Stimulated activated naive CD8-positive, alpha-beta T cell treated with anti-CD3 and anti-CD28 coated beads, Interleukin-15, Interleukin-2, amounts not matched to agents 100 ng/mL and 50 ng/mL, for 24 hours (primary cell): Measurements from ENCODE around the gene FUNDC2.

Experiments used
- H3K27ac Mint-ChIP-seq: one replicate; pipeline ENCODE4 v1.8.0; 2021; ENCODE audit warnings: mild to moderate bottlenecking, mixed read lengths
- H3K27me3 Mint-ChIP-seq: one replicate; pipeline ENCODE4 v1.8.0; 2021; ENCODE audit warnings: mixed read lengths
- H3K36me3 Mint-ChIP-seq: one replicate; pipeline ENCODE4 v1.8.0; 2021; ENCODE audit warnings: low read depth, mixed read lengths
- H3K4me1 Mint-ChIP-seq: one replicate; pipeline ENCODE4 v1.8.0; 2021; ENCODE audit warnings: low read depth, mixed read lengths
- H3K4me3 Mint-ChIP-seq: one replicate; pipeline ENCODE4 v1.8.0; 2021; ENCODE audit warnings: mild to moderate bottlenecking, mixed read lengths
- H3K9me3 Mint-ChIP-seq: one replicate; pipeline ENCODE4 v1.8.0; 2021; ENCODE audit warnings: mixed read lengths

Gene FUNDC2

DNA sequence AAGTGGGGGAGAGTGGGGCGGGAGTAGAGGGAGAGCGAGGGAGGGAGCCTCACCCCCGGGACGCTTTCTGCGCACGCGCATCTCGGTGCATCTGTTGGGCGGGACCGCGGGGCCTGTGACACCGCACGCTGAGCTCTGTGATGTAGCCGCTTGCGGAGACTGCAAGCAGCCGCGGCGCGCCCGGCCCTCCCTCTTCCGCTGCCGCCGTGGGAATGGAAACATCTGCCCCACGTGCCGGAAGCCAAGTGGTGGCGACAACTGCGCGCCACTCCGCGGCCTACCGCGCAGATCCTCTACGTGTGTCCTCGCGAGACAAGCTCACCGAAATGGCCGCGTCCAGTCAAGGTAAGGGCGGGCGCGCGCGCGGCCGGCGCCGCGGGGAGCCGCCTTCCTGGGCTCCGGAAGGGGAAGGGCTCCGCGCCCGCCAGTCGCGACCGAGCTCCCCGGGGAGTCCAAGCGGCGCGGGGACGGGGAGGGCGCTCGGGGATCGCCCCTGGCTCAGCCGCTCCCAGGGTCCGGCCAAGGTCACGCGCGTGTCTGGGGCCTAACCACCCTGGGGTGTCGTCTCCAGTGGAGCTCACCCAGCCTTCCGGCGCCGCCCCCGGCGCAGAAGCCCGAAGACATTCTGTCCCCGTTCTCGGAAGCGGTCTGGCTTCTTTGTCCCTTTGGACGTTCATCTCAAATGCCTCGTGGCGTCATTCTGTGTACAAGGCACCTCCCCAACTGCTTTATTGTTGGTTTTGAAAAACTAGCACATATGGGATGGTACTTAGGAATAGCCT, at the start of gene FUNDC2:
Gene FUNDC2, plus strand, starts transcription at position 118 of the 782 bp plus-strand sequence. Its CDS starts 95 bp downstream, at position 213.
- Mint-ChIP-seq H3K4me1 (peaks cover 38% of the 10 kb centered on the region), H3K4me3 (peak within 1 kb of the TSS; percentile 89), H3K27ac (peak within 1 kb of the TSS; percentile 91), H3K9me3 (no peaks in the 10 kb centered on the region), H3K36me3 (no peaks in the 10 kb centered on the region), H3K27me3 (no peaks in the 10 kb centered on the region)

- Mint-ChIP-seq H3K36me3 (no peaks in the 10 kb centered on the region), H3K27me3 (no peaks in the 10 kb centered on the region), H3K27ac (no peak overlapping the region), H3K4me3 (no peak overlapping the region), H3K4me1 (no peaks in the 10 kb centered on the region), H3K9me3 (no peaks in the 10 kb centered on the region)
Measured at GRCh38 chrX:154979629-154980028, 47.0 kb upstream of the FUNDC2 start.

DNA sequence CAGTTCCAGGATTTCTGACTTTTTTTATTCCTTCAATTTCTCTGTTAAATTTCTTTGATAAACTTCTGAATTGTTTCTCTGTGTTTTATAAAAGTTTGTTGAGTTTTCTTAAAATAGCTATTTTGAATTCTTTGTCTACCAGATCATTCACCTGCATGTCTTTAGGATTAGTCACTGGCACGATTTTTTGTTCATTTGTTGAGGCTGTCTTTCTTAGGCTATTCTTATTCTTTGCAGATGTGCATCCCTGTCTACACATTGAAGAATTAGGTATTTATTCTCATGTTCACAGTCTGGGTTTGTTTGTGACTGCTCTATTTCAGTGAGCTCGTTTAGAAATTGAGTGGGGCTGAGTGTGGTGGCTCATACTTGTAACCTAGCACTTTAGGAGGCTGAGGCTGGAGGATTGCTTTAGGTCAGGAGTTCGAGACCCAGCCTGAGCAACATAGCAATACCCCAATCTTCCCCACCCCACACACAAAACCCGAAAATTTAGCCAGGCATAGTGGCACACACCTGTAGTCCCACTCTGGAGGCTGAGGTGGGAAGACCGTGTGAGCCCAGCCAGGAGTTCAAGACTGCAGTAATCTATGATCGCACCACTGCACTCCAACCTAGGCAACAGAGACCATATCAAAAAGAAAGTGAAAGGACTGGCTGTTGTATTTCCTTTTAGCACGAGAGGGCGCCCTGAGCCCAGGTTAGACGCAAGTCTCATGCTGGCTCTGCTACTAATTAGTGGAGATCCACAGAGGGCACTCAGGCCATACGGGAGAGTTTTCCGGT, 46.1 kb upstream of the FUNDC2 start:
- Mint-ChIP-seq H3K4me3 (peak overlapping the region; percentile 74), H3K36me3 (no peaks in the 10 kb centered on the region), H3K27ac (peak overlapping the region; percentile 49), H3K4me1 (no peaks in the 10 kb centered on the region), H3K27me3 (no peaks in the 10 kb centered on the region), H3K9me3 (no peaks in the 10 kb centered on the region)

- Mint-ChIP-seq H3K36me3 (no peaks in the 10 kb centered on the region), H3K4me3 (no peak overlapping the region), H3K27ac (peak overlapping the region; percentile 51), H3K27me3 (no peaks in the 10 kb centered on the region), H3K4me1 (no peaks in the 10 kb centered on the region), H3K9me3 (no peaks in the 10 kb centered on the region)
Measured at GRCh38 chrX:154981116-154981411, 45.6 kb upstream of the FUNDC2 start.

- H3K27me3 Mint-ChIP-seq: no peaks in the 10 kb centered on the region
- no peaks in the 10 kb centered on the region for H3K36me3 Mint-ChIP-seq
- peaks cover 21% of the 10 kb centered on the region for H3K4me1 Mint-ChIP-seq
Measured at GRCh38 chrX:154986826-154987575, 39.6 kb upstream of the FUNDC2 start.

DNA sequence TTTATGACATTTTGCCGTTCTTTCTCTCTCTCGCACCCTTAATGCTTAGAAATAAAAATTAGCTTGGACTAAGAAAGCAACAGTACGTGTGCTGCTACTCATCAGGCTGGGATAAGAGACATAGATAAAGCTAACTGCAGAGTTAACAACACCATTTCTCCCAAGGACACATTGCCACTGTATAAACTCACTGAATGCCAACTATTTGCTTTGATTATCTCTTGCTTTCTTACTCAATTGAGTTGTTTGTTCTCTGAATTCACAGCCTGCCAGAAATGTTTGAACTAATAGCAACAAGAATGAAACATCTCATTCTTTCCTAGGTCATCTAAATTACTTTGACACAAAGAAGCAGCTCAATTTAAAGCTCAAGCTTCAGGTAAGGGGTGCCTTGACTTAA, 38.7 kb upstream of the FUNDC2 start:
- Mint-ChIP-seq H3K27ac (no peak overlapping the region), H3K36me3 (no peaks in the 10 kb centered on the region), H3K9me3 (no peaks in the 10 kb centered on the region), H3K27me3 (no peaks in the 10 kb centered on the region), H3K4me1 (peaks cover 22% of the 10 kb centered on the region), H3K4me3 (no peak overlapping the region)

More at GRCh38 chrX:154986826-154987575, 39.6 kb upstream of the FUNDC2 start:
- Mint-ChIP-seq H3K27ac (no peak overlapping the region), H3K4me3 (no peak overlapping the region), H3K9me3 (no peaks in the 10 kb centered on the region)

DNA sequence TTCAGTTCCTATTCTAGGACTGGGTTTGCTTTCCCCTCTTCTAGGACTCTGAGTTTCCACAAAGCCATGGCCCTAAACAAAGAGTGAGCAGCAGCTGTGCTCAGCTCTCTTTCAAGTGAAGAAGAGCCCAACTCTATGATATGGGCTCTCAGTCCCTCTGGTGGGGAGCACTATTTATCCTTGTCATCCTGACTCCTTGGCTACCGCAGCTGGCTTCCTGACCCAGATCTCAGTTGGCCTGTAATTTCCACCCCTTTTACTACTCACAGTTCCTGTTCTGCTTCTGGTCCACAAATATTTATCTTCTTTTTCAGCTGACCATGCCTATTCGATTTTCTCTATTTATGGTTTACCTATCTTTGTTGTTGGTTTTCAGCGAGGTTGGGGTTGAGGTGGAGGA, 37.9 kb upstream of the FUNDC2 start:
- no peaks in the 10 kb centered on the region for H3K27me3 Mint-ChIP-seq
- no peak overlapping the region for H3K4me3 Mint-ChIP-seq
- no peaks in the 10 kb centered on the region for H3K9me3 Mint-ChIP-seq
- no peak overlapping the region for H3K27ac Mint-ChIP-seq
- no peaks in the 10 kb centered on the region for H3K36me3 Mint-ChIP-seq
- H3K4me1 Mint-ChIP-seq: peaks cover 22% of the 10 kb centered on the region

DNA sequence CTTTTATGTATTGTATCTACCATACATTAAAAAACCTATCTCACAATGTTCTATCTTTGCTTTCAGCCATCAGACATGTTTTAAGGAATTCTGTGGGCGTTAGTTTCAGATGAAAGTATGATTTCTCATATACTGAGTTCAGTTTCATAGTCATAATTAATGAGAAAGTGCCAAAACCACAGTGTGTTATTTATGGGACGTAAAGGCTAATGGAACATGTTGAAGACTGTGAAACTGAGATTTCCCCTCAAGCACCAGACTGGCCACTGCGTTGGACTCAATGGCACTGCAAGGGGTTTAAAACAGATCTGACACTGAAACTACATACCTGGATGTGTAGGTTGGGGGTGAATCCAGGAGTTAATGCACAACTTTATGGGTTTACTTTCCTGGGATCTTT, 36.1 kb upstream of the FUNDC2 start:
- Mint-ChIP-seq H3K27ac (peak overlapping the region; percentile 70), H3K36me3 (no peaks in the 10 kb centered on the region), H3K9me3 (no peaks in the 10 kb centered on the region), H3K4me1 (peaks cover 22% of the 10 kb centered on the region), H3K27me3 (no peaks in the 10 kb centered on the region), H3K4me3 (no peak overlapping the region)

GRCh38 chrX:154991039-154991438, 35.6 kb upstream of the FUNDC2 start:
- Mint-ChIP-seq H3K27ac (peak overlapping the region; percentile 70), H3K36me3 (no peaks in the 10 kb centered on the region), H3K4me3 (no peak overlapping the region), H3K27me3 (no peaks in the 10 kb centered on the region), H3K9me3 (no peaks in the 10 kb centered on the region), H3K4me1 (peaks cover 22% of the 10 kb centered on the region)

GRCh38 chrX:154991476-154991875, 35.2 kb upstream of the FUNDC2 start:
- Mint-ChIP-seq H3K4me1 (peaks cover 22% of the 10 kb centered on the region), H3K27me3 (no peaks in the 10 kb centered on the region), H3K4me3 (peak overlapping the region; percentile 23), H3K9me3 (no peaks in the 10 kb centered on the region), H3K36me3 (no peaks in the 10 kb centered on the region), H3K27ac (peak overlapping the region; percentile 70)

GRCh38 chrX:154998204-154998880, 28.3 kb upstream of the FUNDC2 start:
- H3K9me3 Mint-ChIP-seq: no peaks in the 10 kb centered on the region
- no peak overlapping the region for H3K4me3 Mint-ChIP-seq
- H3K36me3 Mint-ChIP-seq: no peaks in the 10 kb centered on the region

DNA sequence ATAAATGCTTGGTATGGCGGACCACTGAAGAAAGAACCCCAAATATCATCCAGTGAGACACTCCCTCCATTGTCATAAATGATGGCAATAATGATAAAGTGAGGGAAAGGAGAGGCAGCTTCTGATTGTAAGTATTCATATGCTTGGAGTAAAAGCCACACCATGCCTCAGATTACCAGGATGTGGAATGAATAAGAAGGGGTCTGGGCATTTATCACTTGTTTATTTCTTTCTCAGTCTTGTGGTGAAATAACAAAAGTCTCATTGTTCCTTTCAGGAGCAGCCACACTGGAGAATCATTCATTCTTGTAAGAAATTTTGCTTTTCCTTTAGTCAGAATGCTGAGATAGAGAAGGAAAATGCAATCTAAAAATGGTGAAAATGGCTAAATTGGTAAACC, 25.8 kb upstream of the FUNDC2 start:
- no peaks in the 10 kb centered on the region for H3K36me3 Mint-ChIP-seq
- peaks cover 3% of the 10 kb centered on the region for H3K4me1 Mint-ChIP-seq
- peaks cover 4% of the 10 kb centered on the region for H3K27me3 Mint-ChIP-seq
- H3K27ac Mint-ChIP-seq: no peak overlapping the region
- H3K9me3 Mint-ChIP-seq: no peaks in the 10 kb centered on the region
- H3K4me3 Mint-ChIP-seq: no peak overlapping the region

More at GRCh38 chrX:154998204-154998880, 28.3 kb upstream of the FUNDC2 start:
- Mint-ChIP-seq H3K27ac (no peak overlapping the region), H3K4me1 (peaks cover 3% of the 10 kb centered on the region), H3K27me3 (peaks cover 4% of the 10 kb centered on the region)

GRCh38 chrX:155001873-155002272, 24.8 kb upstream of the FUNDC2 start:
- Mint-ChIP-seq H3K36me3 (no peaks in the 10 kb centered on the region), H3K4me1 (peaks cover 3% of the 10 kb centered on the region), H3K4me3 (no peak overlapping the region), H3K27me3 (peaks cover 4% of the 10 kb centered on the region), H3K27ac (no peak overlapping the region), H3K9me3 (no peaks in the 10 kb centered on the region)

- Mint-ChIP-seq H3K36me3 (no peaks in the 10 kb centered on the region), H3K4me1 (peaks cover 3% of the 10 kb centered on the region)
Measured at GRCh38 chrX:155005190-155005589, 21.5 kb upstream of the FUNDC2 start.

More at GRCh38 chrX:155005190-155005589, 21.5 kb upstream of the FUNDC2 start:
- no peak overlapping the region for H3K27ac Mint-ChIP-seq
- H3K4me3 Mint-ChIP-seq: no peak overlapping the region
- H3K27me3 Mint-ChIP-seq: peaks cover 4% of the 10 kb centered on the region
- no peaks in the 10 kb centered on the region for H3K9me3 Mint-ChIP-seq
